Ureter (tissue), 1 donor: ENCODE measurements around the gene RAI14. TPM values are rescaled to one million over a fixed set of nuclear protein-coding genes. Genes with fewer than 3 reads are reported as not detected.
A peak's percentile ranks its signal among the peaks of the same experiment; 100 is the strongest.
"Not testable (repeated sequence)": the region's sequence is repeated elsewhere in the genome, so short reads cannot be mapped to it uniquely, and the experiment has no call there.

ENCODE experiments used
- DNase-seq: peaks from one replicate; pipeline ENCODE4 v3.0.0-alpha.2; 2020; ENCODE audit warnings: low spot score
- total RNA-seq: library from RNA; stranded (reverse); gene quantifications from one replicate; pipeline ENCODE4 v1.2.4, GENCODE V29; 2023
- donor health status: DM: yes; HTN: yes; CAD: no.

Gene RAI14
- total RNA-seq, 1 donor from 2014 or later, result 55.0 TPM

DNA sequence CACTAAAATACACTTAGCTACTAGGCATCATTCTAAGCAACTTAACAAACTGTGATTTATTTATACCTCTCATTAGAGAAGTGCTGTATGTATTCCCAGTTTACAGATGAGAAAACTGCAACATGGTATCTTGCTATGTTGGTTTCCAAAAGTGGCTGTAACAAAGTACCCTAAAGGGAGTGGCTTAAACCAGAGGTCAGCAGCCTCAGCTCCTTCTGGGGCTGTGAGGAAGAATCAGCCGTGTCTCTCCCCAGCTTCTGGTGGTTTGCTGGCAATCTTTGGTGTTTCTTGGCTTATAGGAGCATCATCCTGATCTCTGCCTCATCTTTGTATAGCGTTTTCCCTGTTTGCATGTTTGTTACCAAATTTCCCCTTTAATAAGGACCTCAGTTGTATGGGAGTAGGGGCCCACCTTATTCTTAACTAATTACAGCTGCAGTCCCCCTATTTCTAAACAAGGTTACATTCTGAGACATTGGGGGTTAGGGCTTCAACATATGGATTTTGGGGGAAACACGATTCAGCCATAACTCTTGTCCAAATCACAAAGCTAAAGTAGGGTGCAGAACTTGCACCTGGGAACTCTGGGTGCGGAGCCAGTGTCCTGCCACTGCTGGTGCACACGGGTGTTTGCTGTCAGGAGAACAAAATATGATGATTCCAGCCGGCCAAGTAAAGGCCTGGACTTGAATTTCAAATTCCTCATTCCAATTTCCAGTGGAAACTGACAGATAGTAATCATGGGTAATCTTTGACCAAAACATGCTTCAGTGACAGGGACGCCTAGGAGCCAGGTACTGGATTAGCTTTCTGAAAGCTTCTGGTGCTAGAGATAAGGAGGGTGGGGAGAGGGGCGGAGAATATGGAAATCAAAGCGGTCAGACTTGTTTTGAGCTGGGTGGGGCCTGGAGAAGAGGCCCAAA, 43.3 kb downstream of the RAI14 start:
- peak; percentile 58 for DNase-seq

GRCh38 chr5:34700078-34700452, 43.9 kb downstream of the RAI14 start:
- no peak for DNase-seq

DNA sequence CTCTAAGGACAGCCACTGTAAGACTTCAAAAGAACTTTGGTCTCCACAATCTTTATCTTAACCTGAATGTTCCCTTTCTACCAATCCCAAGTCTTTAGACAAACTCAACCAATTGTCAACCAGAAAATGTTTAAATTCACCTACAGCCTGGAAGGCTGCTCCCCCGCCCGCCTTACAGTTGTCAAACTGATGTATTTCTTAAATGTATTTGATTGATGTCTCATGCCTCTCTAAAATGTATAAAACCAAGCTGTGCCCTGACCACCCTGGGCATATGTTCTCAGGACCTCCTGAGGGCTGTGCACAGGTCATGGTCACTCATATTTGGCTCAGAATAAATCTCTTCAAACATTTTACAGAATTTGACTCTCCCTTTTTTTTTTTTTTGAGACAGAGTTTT, 45.3 kb downstream of the RAI14 start:
- not testable (repeated sequence) for DNase-seq

- no peak for DNase-seq
Observed at GRCh38 chr5:34703767-34704713, 47.9 kb downstream of the RAI14 start.

DNA sequence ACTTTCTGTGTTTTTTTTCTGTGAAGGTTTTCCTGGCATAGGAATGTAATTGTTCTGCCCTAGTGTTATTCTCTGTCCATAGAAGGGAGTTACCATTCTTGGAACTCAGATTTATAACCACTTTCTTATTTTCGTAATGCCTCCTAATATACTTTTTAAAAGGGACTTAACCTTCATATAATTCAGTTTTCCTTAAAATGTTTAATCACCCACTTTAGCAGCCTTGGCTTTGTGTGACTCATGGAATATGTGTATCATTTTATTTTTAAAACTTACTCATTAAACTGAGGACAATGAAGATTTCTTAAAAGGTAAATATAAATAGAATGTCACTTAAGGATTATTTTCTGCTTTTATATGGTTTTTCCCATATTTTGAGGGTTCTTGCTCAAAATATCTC, 50.0 kb downstream of the RAI14 start:
- DNase-seq, result no peak

DNA sequence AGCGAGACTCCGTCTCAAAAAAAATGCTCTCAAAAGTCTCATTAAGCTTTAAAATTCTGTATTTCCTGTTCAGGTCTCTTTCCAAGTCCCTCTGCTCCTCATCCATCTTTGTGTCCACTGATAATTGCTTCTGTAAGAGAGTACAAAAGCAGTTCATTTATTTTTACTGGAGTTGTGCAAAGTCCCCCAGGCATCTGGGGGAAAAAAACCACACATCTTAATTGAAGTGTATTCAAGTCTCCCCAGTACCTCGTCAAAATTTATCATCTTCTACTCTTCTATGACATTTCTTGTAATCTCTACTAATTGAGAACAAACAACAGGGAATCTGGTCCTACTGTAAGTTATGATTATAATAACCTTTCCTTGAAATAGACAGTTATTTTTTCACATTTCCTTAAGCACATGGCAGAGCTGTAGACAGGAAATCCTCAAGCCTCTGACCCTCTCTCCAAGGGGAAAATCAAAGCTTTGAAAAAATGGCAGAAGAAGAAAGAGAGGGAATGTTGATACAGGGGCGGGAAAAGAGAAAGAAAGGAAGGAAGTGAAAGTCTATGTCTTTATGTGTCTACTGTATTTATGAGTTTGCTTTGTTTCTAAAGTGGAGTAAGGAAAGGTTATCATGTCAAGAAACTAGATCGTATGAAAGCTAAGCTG, 51.5 kb downstream of the RAI14 start:
- no peak for DNase-seq

DNA sequence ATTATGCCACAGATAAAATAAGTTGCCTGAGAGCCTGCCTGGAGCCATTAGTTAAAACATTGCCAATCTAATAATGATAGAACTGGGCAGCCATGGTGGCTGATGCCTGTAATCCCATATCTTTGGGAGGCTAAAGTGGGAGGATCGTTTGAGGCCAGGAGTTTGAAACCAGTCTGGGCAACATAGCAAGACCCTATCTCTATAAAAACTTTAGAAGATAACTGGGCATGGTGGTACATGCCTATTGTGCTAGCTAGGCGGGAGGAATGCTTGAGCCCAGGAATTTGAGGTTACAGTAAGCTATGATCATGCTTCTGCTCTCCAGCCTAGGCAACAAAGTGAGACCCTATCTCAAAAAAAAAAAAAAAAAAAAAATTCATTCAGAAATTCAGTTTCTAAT, 52.6 kb downstream of the RAI14 start:
- DNase-seq, result no peak

- DNase-seq, result no peak
Observed at GRCh38 chr5:34709861-34710673, 53.9 kb downstream of the RAI14 start.

- no peak for DNase-seq
Observed at GRCh38 chr5:34712565-34712964, 56.4 kb downstream of the RAI14 start.

DNA sequence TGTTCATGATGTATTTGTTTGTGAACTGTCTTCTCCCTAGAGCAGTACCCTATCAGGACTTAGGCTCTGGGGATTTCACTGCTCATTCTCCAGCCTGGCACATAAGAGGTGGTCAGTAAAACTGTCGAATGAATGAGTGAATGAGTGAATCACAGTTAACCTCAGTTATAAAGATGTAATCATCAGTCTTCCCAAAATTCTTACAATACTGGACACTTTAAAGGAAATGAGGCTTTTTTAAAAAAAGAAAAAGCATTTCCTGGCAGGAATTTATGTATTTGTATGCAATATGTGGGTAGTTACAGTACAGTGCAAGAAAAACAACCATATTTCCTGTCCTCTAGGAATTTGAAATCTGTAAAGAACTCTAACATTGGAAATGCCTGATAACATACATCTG, 59.6 kb downstream of the RAI14 start:
- DNase-seq, result no peak

DNA sequence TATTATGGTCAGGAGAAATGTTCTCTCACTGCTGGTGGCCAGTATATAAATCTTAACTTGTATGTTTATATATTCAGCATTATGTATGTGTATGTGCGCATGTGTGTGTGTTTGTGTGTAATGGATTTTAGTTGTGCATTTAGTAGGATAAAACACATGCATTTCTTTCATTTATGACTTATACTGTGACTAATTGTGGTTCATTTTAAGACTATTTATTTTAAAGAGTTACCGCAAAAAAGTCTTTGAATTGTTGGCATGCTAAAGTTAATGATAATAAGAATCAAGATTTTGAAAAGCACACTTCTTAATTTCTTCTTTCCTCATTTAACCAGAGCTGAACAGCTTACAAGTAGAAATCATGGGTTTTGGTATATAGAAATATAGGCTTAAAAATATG, 60.9 kb downstream of the RAI14 start:
- DNase-seq, result no peak

- DNase-seq, result no peak
Observed at GRCh38 chr5:34717426-34718327, 61.5 kb downstream of the RAI14 start.

- DNase-seq, result no peak
Observed at GRCh38 chr5:34718516-34718915, 62.4 kb downstream of the RAI14 start.

DNA sequence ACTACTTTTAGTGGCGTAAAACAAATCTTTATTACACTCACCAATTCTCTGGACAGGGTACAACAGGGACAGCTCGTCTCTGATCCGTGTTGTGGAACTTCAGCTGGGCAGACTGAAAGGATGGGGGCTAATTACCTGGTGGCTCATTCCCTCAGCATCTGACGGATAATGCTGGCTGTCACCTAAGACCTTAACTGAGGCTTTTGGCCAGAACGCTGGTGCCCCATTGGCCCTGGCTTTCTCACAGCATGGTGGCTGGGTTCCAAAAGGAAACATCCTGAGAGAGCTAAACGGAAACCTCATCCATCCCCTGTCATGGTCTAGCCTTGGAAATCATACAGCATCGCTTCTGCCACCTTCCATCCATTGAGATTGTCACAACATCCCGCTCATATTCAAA, 62.9 kb downstream of the RAI14 start:
- DNase-seq, result no peak

GRCh38 chr5:34721327-34721726, 65.2 kb downstream of the RAI14 start:
- no peak for DNase-seq

GRCh38 chr5:34722183-34722582, 66.1 kb downstream of the RAI14 start:
- no peak for DNase-seq

DNA sequence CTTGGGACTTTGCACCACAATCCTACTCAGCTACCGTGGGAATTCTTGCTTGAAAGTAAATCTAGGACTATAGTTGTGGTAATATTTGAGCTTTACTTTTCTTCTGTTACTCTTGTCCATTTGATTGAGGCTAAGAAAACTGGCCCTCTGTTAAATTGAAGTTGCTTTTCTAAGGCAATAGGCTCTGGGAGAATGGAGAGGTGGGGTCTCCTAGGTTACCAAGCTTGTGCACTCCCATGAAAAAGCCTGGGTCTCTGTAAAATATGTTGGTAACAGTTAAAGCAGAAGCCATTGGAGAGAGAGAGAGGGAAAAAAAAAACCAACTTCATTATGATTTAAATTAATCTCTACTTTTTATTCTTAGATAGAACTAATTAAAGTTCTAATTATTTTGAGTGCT, 68.6 kb downstream of the RAI14 start:
- DNase-seq, result no peak

DNA sequence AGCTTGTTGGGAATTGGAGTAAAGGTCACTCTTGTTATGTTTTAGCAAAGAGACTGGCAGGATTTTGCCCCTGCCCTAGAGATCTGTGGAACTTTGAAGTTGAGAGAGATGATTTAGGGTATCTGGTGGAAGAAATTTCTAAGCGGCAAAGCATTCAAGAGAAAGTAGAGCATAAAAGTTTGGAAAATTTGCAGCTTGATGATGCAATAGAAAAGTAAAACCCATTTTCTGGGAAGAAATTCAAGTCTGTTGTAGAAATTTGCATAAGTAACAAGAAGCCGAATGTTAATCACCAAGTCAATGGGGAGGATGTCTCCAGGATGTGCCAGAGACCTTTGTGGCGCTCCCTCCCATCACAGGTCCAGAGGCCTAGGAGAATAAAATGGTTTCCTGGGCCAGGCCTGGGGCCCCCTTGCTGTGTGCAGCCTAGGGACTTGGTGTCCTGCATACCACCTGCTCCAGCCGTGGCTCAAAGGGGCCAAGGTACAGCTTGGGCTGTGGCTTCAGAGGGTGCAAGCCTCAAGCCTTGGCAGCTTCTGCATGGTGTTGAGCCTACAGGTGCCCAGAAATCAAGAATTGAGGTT, 71.1 kb downstream of the RAI14 start:
- not testable (repeated sequence) for DNase-seq

GRCh38 chr5:34728236-34728635, 72.1 kb downstream of the RAI14 start:
- DNase-seq, result no peak
